GM12878 (cell line): ENCODE results near the gene METTL17. TPM values are rescaled to one million over a fixed set of nuclear protein-coding genes. Genes with fewer than 3 reads are reported as not detected.

Experiments used
- ATAC-seq: fragments of 200-7000 bp; cut with Tn5 transposase; 3 replicates; pipeline ENCODE4 v1.9.1; 2020; ENCODE audit warnings: mild to moderate bottlenecking, moderate library complexity
- BruUV-seq: library from RNA; stranded (reverse); fragments of 400-500 nt; replicated peaks from 2 replicates; lab custom pipeline; 2021; lab: Mats Ljungman, UMichigan
- CTCF ChIA-PET: fragments of 300-600 bp; sonication (Branson Sonifier 250); formaldehyde crosslinking; extraction: SDS; loops from one replicate; lab custom pipeline; 2021; ENCODE audit warnings: inconsistent platforms; lab: Yijun Ruan, JAX
- POLR2A ChIA-PET: fragments of 350-600 bp; formaldehyde crosslinking; extraction: SDS; loops from one replicate; lab custom pipeline; 2021; ENCODE audit warnings: inconsistent platforms; lab: Charles Lee
- RAD21 ChIA-PET: fragments of 300-600 bp; sonication (Branson Sonifier 250); formaldehyde crosslinking; loops from one replicate; lab custom pipeline; 2023; ENCODE audit warnings: antibody characterized with exemption; ENCODE audit not compliant: unreplicated experiment; lab: Charles Lee
- SMC1A ChIA-PET: fragments of 300-600 bp; sonication (Branson Sonifier 250); formaldehyde crosslinking; loops from one replicate; lab custom pipeline; 2023; ENCODE audit not compliant: unreplicated experiment, uncharacterized antibody; lab: Charles Lee
- DNase-seq: peaks from one replicate; pipeline ENCODE4 v3.0.0-alpha.2; 2011; ENCODE audit warnings: low read depth, low spot score
- FAIRE-seq: peaks from 3 replicates; lab custom pipeline; 2011; peaks lifted over from hg19 to GRCh38; lab: Jason Lieb, UNC
- H2AFZ ChIP-seq: 2 replicates; pipeline ENCODE4 v1.6.0; 2011; ENCODE audit warnings: low read depth, low read length, control low read depth; ENCODE audit not compliant: control insufficient read depth
- H3K27ac ChIP-seq: 2 replicates; pipeline ENCODE4 v1.5.1; 2011; ENCODE audit warnings: control low read depth; ENCODE audit not compliant: control insufficient read depth, insufficient read depth
- H3K27me3 ChIP-seq, 2 experiments: replicated peaks in 1 of 2; 2 replicates each; pipeline versions ENCODE4 v1.6.0 to v1.6.1; 2011; ENCODE audit warnings: low read length in 1 of 2; ENCODE audit not compliant: control insufficient read depth in 2 of 2, insufficient read depth in 2 of 2
- H3K36me3 ChIP-seq, 2 experiments: 2 replicates each; pipeline ENCODE4 v1.5.1; 2011; ENCODE audit warnings: low read length in 1 of 2; ENCODE audit not compliant: control insufficient read depth in 2 of 2, insufficient read depth in 2 of 2
- H3K4me1 ChIP-seq: 2 replicates; pipeline ENCODE4 v1.6.1; 2011; ENCODE audit warnings: mild to moderate bottlenecking, low read length, moderate library complexity, mixed read lengths; ENCODE audit not compliant: control insufficient read depth, insufficient read depth
- H3K4me2 ChIP-seq: 2 replicates; pipeline ENCODE4 v1.6.0; 2011; ENCODE audit warnings: control low read depth; ENCODE audit not compliant: control insufficient read depth, insufficient read depth
- H3K4me3 ChIP-seq: fragments of 200-600 bp; sonication (generic); 2 replicates; pipeline ENCODE4 v1.5.1; 2016
- H3K79me2 ChIP-seq: 2 replicates; pipeline ENCODE4 v1.6.0; 2011; ENCODE audit warnings: low read length; ENCODE audit not compliant: control insufficient read depth, insufficient read depth
- H3K9ac ChIP-seq: 2 replicates; pipeline ENCODE4 v1.8.0; 2011; ENCODE audit warnings: low read length, control low read depth, mixed read lengths; ENCODE audit not compliant: control insufficient read depth, insufficient read depth
- H3K9me3 ChIP-seq: replicated peaks from 3 replicates; pipeline ENCODE4 v1.5.1; 2011; ENCODE audit warnings: mild to moderate bottlenecking, low read length; ENCODE audit not compliant: control insufficient read depth, insufficient read depth
- H4K20me1 ChIP-seq: 2 replicates; pipeline ENCODE4 v1.6.0; 2011; ENCODE audit not compliant: control insufficient read depth, insufficient read depth
- ETV6 ChIP-seq, 2 experiments: fragments of 450-650 bp in 1 of 2; IDR thresholded peaks in 1 of 2; conservative IDR thresholded peaks in 1 of 2; 2 replicates each; pipeline ENCODE4 v1.6.1; 2014; ENCODE audit warnings: antibody characterized with exemption in 1 of 2, borderline replicate concordance in 1 of 2, low read depth in 1 of 2, mild to moderate bottlenecking in 1 of 2, moderate library complexity in 1 of 2
- FOXM1 ChIP-seq: IDR thresholded peaks from 2 replicates; pipeline ENCODE4 v1.6.1; 2012; ENCODE audit warnings: low read depth, mild to moderate bottlenecking, inconsistent platforms, low read length, moderate library complexity
- IKZF1 ChIP-seq: fragments of 450-650 bp; conservative IDR thresholded peaks from 2 replicates; pipeline ENCODE4 v1.6.1; 2017; ENCODE audit warnings: antibody characterized with exemption, mild to moderate bottlenecking
- KLF5 ChIP-seq: fragments of 450-650 bp; IDR thresholded peaks from 2 replicates; pipeline ENCODE4 v1.6.1; 2014; ENCODE audit warnings: mild to moderate bottlenecking; ENCODE audit not compliant: partially characterized antibody
- POLR2A ChIP-seq: IDR thresholded peaks from 2 replicates; pipeline ENCODE4 v1.6.1; 2011; ENCODE audit warnings: low read depth, mild to moderate bottlenecking, low read length
- SIX5 ChIP-seq: IDR thresholded peaks from 2 replicates; pipeline ENCODE4 v1.6.1; 2011; ENCODE audit warnings: mild to moderate bottlenecking, low read depth, low read length, moderate library complexity; ENCODE audit not compliant: severe bottlenecking
- SMC3 ChIP-seq: IDR thresholded peaks from 2 replicates; pipeline ENCODE4 v1.6.1; 2011; ENCODE audit warnings: low read length, improper control_type of control experiment, borderline replicate concordance
- SRF ChIP-seq, 2 experiments: IDR thresholded peaks; 2 replicates each; pipeline ENCODE4 v1.6.1; 2011; ENCODE audit warnings: low read depth in 2 of 2, low read length in 2 of 2, mild to moderate bottlenecking in 1 of 2, moderate library complexity in 1 of 2
- TCF12 ChIP-seq: IDR thresholded peaks from 2 replicates; pipeline ENCODE4 v1.6.1; 2011; ENCODE audit warnings: low read depth, mild to moderate bottlenecking, low read length
- WGBS: methylation state at CpG from one replicate; pipeline ENCODE4 v1.1.6; 2016; ENCODE audit warnings: low lambda C conversion rate; ENCODE audit not compliant: insufficient replicate concordance, insufficient coverage; ENCODE audit errors: missing lambda C conversion rate; 5-methylcytosine and 5-hydroxymethylcytosine counted together
- in situ Hi-C: fragments of 300-500 bp; cut with MboI; formaldehyde crosslinking; loops from 9 replicates; pipeline ENCODE4 v1.14.3; 2018; ENCODE audit warnings: mixed read lengths
- intact Hi-C: fragments of 100-400 bp; cut with micrococcal nuclease; formaldehyde crosslinking; loops from one replicate; pipeline ENCODE4 v1.14.2; 2022; ENCODE audit not compliant: unreplicated experiment
- polyA plus RNA-seq, 11 experiments: library from polyadenylated mRNA; depleted of rRNA in 4 of 11; unstranded in 6 of 11; stranded (reverse) in 5 of 11; fragments of >200 nt; fragmentation: Nextera tagmentation in 4 of 11; fragmentation: Illumina TruSeq in 1 of 11; extraction: Ambion mirVana in 4 of 11; extraction: Trizol in 1 of 11; gene quantifications; 1 replicate in 1 of 11; 2 replicates in 10 of 11; pipeline versions ENCODE4 v1.2.1 to v1.2.3, GENCODE V29; 2011 to 2016; ENCODE audit warnings: inconsistent platforms in 2 of 11, missing spikeins in 2 of 11, low read depth in 1 of 11
- total RNA-seq, 4 experiments: library from RNA; depleted of rRNA in 3 of 4; stranded (reverse); fragments of >200 nt in 3 of 4; fragmentation: Illumina TruSeq in 1 of 4; extraction: Trizol in 1 of 4; gene quantifications; 2 replicates each; pipeline versions ENCODE4 v1.2.1 to v1.2.3, GENCODE V29; 2013 to 2021
- TF ChIP-seq, protein P1 (sequence below): IDR thresholded peaks from 2 replicates; pipeline ENCODE4 v1.6.1; 2012; ENCODE audit warnings: mild to moderate bottlenecking, low read depth, low read length
- TF ChIP-seq, protein P2 (sequence below): fragments of 450-650 bp; formaldehyde crosslinking; IDR thresholded peaks from 2 replicates; pipeline ENCODE4 v1.4.0; 2020; ENCODE audit warnings: mild to moderate bottlenecking, moderate library complexity

Gene METTL17
- total and polyA plus RNA-seq, 10 of the 15 experiments (the other 5 are each of a cell fraction or from before 2014, with no cell fraction given) = 70.4 to 130 (median 97.5) TPM

DNA sequence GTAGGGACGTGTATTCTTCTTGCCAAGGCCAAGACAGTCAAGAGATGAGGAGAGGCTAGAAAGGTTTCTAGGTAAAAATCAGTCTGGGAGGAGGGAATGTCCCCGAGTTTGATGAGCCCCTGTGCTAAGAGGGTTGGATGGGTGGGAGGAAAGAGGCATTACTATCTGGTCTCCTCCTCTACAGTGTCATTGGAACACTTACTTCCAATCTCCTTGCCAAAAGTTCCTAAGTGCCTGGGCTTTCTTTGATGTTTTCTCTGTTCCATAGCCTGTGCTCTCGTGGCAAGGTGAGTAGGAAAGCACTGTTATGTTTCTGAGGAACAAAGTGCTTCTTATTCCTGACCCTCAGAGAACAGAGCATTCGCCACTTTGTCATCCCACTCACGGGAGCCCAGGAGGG is 44.9 kb downstream of the METTL17 start, which contains the start of gene RNASE13 (continued):
- TF ChIP-seq, protein P1, sequence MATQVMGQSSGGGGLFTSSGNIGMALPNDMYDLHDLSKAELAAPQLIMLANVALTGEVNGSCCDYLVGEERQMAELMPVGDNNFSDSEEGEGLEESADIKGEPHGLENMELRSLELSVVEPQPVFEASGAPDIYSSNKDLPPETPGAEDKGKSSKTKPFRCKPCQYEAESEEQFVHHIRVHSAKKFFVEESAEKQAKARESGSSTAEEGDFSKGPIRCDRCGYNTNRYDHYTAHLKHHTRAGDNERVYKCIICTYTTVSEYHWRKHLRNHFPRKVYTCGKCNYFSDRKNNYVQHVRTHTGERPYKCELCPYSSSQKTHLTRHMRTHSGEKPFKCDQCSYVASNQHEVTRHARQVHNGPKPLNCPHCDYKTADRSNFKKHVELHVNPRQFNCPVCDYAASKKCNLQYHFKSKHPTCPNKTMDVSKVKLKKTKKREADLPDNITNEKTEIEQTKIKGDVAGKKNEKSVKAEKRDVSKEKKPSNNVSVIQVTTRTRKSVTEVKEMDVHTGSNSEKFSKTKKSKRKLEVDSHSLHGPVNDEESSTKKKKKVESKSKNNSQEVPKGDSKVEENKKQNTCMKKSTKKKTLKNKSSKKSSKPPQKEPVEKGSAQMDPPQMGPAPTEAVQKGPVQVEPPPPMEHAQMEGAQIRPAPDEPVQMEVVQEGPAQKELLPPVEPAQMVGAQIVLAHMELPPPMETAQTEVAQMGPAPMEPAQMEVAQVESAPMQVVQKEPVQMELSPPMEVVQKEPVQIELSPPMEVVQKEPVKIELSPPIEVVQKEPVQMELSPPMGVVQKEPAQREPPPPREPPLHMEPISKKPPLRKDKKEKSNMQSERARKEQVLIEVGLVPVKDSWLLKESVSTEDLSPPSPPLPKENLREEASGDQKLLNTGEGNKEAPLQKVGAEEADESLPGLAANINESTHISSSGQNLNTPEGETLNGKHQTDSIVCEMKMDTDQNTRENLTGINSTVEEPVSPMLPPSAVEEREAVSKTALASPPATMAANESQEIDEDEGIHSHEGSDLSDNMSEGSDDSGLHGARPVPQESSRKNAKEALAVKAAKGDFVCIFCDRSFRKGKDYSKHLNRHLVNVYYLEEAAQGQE = no peak
- TF ChIP-seq POLR2A = no peak

DNA sequence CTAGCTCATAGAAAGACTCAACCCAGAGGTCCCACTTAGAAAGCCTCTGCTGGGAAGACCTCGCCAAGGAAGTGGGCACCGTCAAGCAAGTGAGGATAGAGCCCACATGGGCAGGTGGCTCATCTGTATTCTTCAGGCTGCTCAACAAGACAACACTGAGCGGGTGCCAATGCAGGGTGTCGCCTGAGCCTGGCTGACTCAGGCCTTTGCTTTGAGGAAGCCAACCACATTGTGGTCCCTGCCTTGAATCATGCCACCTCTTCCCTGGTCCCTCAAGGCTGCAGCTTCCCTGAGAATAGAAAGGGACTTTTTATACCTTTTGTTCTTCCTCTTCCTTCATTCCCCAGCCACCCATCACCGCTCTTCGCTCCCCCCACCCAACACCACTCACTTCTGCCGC is 47.0 kb downstream of the METTL17 start:
- no peaks in the 10 kb centered on the region for H3K36me3 ChIP-seq
- peaks cover 8% of the 10 kb centered on the region for H3K4me1 ChIP-seq
- no peak overlapping the region for H2AFZ ChIP-seq
- H3K9ac ChIP-seq = no peak overlapping the region
- H3K4me3 ChIP-seq = no peak overlapping the region
- no peak overlapping the region for H3K27ac ChIP-seq
- FAIRE-seq = no peak
- H3K79me2 ChIP-seq = no peaks in the 10 kb centered on the region
- peaks cover 0 to under 1% of the 10 kb centered on the region in 2 experiments; a peak in 1 of 4 replicates for H3K27me3 ChIP-seq
- ChIA-PET RAD21 (interaction anchor here (1.4 kb wide), 1 partner anchor 18 kb away, joined by 3 read pairs; no protein-coding TSS in a partner anchor), SMC1A (interaction anchor here (0.7 kb wide), 1 partner anchor 68 kb away, joined by 3 read pairs; no protein-coding TSS in a partner anchor), CTCF (interaction anchor here (0.9 to 2.4 kb wide), 4 partner anchors 22 to 66 kb away, joined by 4 to 14 read pairs (median 5); no protein-coding TSS in a partner anchor), POLR2A (no interaction called here)
- no peak for ATAC-seq
- intact Hi-C loops (no loop called here), in situ Hi-C loops (no loop called here)
- WGBS = 63% methylated on average over 7 of the region's 7 CpGs
- no peak overlapping the region for H3K4me2 ChIP-seq
- no peaks in the 10 kb centered on the region for H4K20me1 ChIP-seq
- no peak for DNase-seq
- no TSS peak for BruUV-seq
- no peaks in the 10 kb centered on the region for H3K9me3 ChIP-seq
- TF ChIP-seq IKZF1 = no peak
- no peak for TF ChIP-seq SRF (IDR thresholded peaks at IDR 0.05; ENCODE audit: low read depth in 2 of 2, low read length in 2 of 2)
- TF ChIP-seq, protein P1 = no peak
- TF ChIP-seq FOXM1 = no peak
- TF ChIP-seq, protein P2, sequence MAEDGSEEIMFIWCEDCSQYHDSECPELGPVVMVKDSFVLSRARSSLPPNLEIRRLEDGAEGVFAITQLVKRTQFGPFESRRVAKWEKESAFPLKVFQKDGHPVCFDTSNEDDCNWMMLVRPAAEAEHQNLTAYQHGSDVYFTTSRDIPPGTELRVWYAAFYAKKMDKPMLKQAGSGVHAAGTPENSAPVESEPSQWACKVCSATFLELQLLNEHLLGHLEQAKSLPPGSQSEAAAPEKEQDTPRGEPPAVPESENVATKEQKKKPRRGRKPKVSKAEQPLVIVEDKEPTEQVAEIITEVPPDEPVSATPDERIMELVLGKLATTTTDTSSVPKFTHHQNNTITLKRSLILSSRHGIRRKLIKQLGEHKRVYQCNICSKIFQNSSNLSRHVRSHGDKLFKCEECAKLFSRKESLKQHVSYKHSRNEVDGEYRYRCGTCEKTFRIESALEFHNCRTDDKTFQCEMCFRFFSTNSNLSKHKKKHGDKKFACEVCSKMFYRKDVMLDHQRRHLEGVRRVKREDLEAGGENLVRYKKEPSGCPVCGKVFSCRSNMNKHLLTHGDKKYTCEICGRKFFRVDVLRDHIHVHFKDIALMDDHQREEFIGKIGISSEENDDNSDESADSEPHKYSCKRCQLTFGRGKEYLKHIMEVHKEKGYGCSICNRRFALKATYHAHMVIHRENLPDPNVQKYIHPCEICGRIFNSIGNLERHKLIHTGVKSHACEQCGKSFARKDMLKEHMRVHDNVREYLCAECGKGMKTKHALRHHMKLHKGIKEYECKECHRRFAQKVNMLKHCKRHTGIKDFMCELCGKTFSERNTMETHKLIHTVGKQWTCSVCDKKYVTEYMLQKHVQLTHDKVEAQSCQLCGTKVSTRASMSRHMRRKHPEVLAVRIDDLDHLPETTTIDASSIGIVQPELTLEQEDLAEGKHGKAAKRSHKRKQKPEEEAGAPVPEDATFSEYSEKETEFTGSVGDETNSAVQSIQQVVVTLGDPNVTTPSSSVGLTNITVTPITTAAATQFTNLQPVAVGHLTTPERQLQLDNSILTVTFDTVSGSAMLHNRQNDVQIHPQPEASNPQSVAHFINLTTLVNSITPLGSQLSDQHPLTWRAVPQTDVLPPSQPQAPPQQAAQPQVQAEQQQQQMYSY (CRISPR knock-in tag) = no peak
- TF ChIP-seq KLF5 = no peak
- no peak for TF ChIP-seq TCF12
- no peak for TF ChIP-seq SMC3
- TF ChIP-seq SIX5 = no peak
- no peak for TF ChIP-seq ETV6 (conservative IDR thresholded peaks at IDR 0.05 in 1 of 2, IDR thresholded peaks at IDR 0.05 in 1 of 2; ENCODE audit: borderline replicate concordance in 1 of 2, low read depth in 1 of 2)
